Hippocampal formation (tissue), 2 donors: ENCODE data around the gene ALDH1B1.

Experiments used
- DNase-seq, 2 donors: peaks; one replicate each; lab custom pipeline; 2025; lab: John Stamatoyannopoulos, UW

Gene ALDH1B1

DNA sequence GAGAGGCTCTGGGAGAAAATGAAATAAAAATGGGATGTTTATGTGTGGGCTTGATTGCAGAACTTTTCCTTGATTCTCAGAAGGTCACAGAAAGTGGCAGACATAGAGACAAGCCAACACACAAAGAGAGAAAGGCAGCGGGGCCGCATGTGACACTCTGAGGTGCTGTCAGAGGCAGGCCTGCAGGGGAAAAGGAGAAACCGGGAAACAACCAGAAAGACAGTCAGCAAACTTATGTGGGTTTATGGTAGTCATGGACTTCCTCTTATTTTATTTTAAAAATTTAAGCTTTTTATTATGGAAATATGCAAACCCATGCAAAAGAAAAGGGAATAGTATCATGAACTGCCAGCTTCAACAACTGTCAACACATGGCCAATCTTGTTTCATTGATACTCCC lies 48.0 kb downstream of the ALDH1B1 start:
- no peak for DNase-seq

DNA sequence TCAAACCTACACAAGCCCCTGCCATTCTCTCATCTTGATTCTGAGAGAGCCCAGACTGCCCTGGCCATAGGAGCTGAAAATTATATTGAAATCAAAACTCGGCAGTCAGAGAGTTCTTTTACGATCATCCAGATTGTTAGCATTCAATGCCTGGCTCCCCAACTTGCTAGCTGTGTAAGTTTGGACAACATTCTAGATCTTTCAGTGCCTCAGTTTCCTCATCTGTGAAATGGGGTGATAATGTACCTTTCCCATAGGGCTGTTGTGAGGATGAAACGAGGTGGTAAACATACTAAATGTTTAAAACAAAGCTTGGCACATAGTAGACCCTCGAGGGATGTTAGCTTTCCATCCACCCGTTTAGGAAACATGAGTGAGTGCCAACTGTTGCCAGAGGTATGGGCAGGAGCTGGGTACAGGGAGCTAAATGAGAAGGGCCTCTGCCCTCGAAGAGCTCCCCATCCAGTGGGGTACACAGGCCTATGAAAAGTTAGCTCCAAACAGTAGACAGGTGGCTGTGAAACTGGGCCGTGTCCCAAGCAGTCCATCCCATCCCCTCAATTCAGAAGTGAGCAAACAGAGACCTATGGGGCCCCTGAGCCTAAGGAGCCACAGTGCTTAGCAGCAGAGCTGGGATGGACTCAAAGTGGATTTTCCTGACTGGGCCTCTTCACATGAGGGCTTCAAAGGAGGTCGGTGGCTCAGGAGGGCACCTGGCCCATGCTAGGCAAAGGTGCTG lies 49.0 kb downstream of the ALDH1B1 start:
- no peak for DNase-seq

DNA sequence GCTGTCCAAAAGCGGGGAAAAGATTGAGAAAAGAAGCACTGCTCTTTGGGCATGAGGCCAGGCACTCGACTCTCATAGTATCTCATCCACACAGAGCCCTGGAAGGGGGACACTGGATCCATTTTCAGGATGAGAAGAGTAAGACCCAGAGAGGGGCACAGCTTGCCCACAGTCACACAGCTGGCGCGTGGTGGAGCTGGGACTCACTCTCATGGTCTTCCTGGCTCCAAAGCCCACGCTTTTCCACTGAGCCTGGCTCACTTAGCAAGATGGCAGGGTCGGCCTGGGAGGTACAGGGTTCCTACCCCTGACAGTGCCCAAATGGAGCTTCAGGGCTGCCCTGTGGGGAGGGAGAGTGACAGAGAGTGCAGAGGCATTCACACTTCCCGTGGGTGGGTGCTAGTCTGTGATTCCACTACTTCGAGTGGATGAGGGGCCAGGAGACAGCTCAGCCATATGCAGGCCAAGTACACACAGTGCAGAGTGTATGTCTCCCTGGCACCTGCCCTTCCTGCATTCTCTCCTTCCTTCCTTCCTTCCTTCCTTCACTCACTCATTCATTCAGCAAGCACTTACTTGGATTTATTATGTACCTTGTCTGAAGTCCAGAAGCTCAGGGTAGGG lies 50.1 kb downstream of the ALDH1B1 start:
- DNase-seq, result no peak

DNA sequence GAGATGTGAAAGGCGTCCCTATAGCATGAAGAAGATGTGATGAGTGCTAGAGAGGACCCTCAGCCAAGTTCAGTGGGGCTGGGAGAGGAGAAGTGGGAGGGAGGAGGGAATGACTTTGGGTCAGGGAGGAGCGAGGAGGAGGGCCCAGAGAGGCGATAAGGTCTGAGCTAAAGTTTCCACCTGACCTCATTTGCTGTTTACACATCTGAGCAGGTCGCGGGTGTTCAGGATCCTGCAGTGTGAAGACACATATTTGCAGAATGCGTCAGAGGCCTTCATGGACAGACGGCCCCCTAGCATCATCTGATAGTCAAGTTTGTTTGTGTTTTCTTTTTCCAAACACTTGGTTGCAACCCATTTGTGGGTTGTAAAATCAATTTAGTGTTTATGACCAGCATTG lies 50.7 kb downstream of the ALDH1B1 start:
- DNase-seq, result no peak

DNA sequence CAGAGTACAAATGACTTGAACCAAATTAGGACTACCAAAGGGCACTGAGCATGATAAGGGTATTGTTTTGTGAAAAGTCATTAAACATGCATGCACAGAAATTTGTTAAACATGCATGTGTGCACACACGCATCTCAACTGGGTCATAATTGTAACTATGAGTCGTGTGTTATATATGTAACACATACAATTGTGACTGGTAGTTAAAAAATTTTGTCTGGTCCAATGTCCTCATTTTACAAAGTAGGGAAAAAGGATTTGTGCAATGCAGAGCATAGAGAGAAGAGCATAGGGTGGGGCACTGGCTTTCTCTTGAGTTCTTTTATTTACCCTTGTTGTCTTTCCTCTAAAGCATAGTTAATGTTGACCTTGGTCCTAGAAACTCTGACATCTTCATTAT lies 51.1 kb downstream of the ALDH1B1 start:
- no peak for DNase-seq

DNA sequence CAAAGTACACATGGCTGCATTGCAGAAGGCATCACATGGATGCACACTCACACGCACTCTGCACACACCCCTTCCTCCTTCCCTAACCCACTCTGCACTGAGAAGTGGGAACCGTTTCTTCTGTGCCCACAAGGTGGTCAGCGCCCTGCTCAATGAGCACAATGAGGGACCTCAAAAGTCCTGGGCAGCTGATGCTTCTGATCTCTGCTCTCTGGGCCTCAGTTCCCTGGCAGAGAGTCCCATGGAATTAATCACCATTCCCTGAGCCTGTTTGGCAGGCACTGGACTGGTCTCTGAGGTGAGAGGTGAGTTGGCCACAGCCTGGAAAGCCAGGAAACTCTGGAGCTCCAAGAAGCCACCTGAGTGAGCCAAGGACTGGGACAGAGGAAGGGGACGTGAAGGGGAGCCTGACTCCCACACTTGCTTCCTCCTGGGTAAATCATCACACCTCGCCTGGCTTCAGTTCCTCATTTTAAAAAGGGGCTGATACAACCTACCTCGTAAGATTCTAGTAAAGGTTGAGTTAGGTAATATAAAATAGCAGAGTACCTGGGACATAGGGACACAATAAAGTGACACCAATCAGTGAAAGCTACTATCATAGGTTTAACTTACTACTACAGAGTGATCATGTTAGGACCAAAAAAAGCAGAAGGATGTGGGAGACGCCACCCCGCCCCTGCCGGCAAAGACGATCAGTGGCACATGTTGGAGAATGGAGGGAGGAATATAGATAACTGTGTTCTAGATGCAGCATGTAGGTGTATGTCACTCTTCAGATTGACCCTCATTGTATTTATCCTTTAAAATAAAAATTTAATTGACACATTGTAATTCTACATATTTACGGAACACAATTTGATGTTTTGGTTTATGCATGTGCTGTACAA lies 52.9 kb downstream of the ALDH1B1 start:
- DNase-seq, result no peak

DNA sequence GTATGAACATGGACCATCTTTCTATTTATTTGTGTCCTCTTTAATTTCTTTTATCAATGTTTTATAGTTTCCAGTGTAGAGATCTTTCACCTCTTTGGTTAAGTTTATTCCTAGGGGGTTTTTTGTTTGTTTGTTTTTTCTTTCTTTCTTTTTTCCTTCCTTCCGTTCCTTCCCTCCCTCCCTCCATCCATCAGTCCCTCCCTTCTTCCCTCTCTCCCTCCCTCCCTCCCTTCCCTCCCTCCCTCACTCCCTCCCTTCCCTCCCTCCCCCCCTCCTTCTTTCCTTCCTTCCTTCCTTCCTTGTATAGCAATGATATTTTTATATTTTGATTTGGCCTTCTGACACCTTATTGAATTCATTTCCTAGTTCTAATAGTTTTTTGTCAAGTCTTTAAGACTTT lies 55.2 kb downstream of the ALDH1B1 start:
- no peak for DNase-seq
